Hepatocyte (in vitro differentiated cells): ENCODE results near the gene STMND1. TPM values are rescaled to one million over a fixed set of nuclear protein-coding genes. Genes with fewer than 3 reads are reported as not detected.

Experiments
- DNase-seq: peaks from one replicate; pipeline ENCODE4 v3.0.0-alpha.2; 2016; ENCODE audit warnings: low spot score
- H2AFZ ChIP-seq: fragments of 200-600 bp; sonication (generic); 2 replicates; pipeline ENCODE4 v1.6.0; 2016; ENCODE audit warnings: antibody characterized with exemption, mild to moderate bottlenecking
- H3K27ac ChIP-seq: fragments of 200-600 bp; sonication (generic); 2 replicates; pipeline ENCODE4 v1.5.1; 2016; ENCODE audit warnings: mild to moderate bottlenecking
- H3K27me3 ChIP-seq: fragments of 200-600 bp; sonication (generic); 2 replicates; pipeline ENCODE4 v1.6.1; 2016
- H3K36me3 ChIP-seq: fragments of 200-600 bp; sonication (generic); replicated peaks from 2 replicates; pipeline ENCODE4 v1.5.1; 2016; ENCODE audit warnings: low read depth; ENCODE audit not compliant: insufficient read depth
- H3K4me1 ChIP-seq: fragments of 200-600 bp; sonication (generic); 2 replicates; pipeline ENCODE4 v1.5.1; 2016; ENCODE audit warnings: mild to moderate bottlenecking, moderate library complexity; ENCODE audit not compliant: insufficient read depth
- H3K4me2 ChIP-seq: fragments of 200-600 bp; sonication (generic); 2 replicates; pipeline ENCODE4 v1.6.0; 2016
- H3K4me3 ChIP-seq: fragments of 200-600 bp; sonication (generic); 2 replicates; pipeline ENCODE4 v1.5.1; 2016; ENCODE audit warnings: mild to moderate bottlenecking
- H3K79me2 ChIP-seq: fragments of 200-600 bp; sonication (generic); 2 replicates; pipeline ENCODE4 v1.6.0; 2017; ENCODE audit warnings: mild to moderate bottlenecking
- H3K9me2 ChIP-seq: fragments of 200-600 bp; sonication (generic); replicated peaks from 2 replicates; pipeline ENCODE4 v1.6.0; 2017; ENCODE audit warnings: mild to moderate bottlenecking; ENCODE audit not compliant: insufficient read depth
- H3K9me3 ChIP-seq: fragments of 200-600 bp; sonication (generic); 2 replicates; pipeline ENCODE4 v1.5.1; 2016; ENCODE audit warnings: low read depth, mild to moderate bottlenecking
- H4K20me1 ChIP-seq: fragments of 200-600 bp; sonication (generic); 2 replicates; pipeline ENCODE4 v1.6.0; 2016; ENCODE audit warnings: mild to moderate bottlenecking; ENCODE audit not compliant: insufficient read depth, poor library complexity, severe bottlenecking
- EZH2 ChIP-seq: fragments of 200-600 bp; sonication (generic); IDR thresholded peaks from 2 replicates; pipeline ENCODE4 v1.6.1; 2016; ENCODE audit warnings: antibody characterized with exemption, mild to moderate bottlenecking, borderline replicate concordance
- EZH2phosphoT487 ChIP-seq: fragments of 200-600 bp; sonication (generic); IDR thresholded peaks from one replicate; pipeline ENCODE4 v1.6.1; 2018; ENCODE audit warnings: antibody characterized with exemption, mild to moderate bottlenecking, low read depth, moderate library complexity; ENCODE audit not compliant: unreplicated experiment, severe bottlenecking
- WGBS: methylation state at CpG from one replicate; pipeline ENCODE4 v1.1.6; 2016; ENCODE audit warnings: low lambda C conversion rate; ENCODE audit errors: missing lambda C conversion rate; 5-methylcytosine and 5-hydroxymethylcytosine counted together
- polyA plus RNA-seq: library from polyadenylated mRNA; unstranded; fragments of >200 nt; fragmentation: Nextera tagmentation; extraction: Ambion mirVana; gene quantifications from 2 replicates; pipeline ENCODE4 v1.2.1, GENCODE V29; 2016
- total RNA-seq: library from RNA; depleted of rRNA; stranded (reverse); fragments of >200 nt; gene quantifications from 2 replicates; pipeline ENCODE4 v1.2.3, GENCODE V29; 2014
- TF ChIP-seq, protein P1 (sequence below): fragments of 200-600 bp; sonication (generic); IDR thresholded peaks from 2 replicates; pipeline ENCODE4 v1.5.1; 2016; ENCODE audit warnings: antibody characterized with exemption, mild to moderate bottlenecking; ENCODE audit not compliant: poor library complexity

The STMND1 gene
- total and polyA plus RNA-seq, 2 experiments from 2014 or later = 0.27 TPM; not detected in 1

DNA sequence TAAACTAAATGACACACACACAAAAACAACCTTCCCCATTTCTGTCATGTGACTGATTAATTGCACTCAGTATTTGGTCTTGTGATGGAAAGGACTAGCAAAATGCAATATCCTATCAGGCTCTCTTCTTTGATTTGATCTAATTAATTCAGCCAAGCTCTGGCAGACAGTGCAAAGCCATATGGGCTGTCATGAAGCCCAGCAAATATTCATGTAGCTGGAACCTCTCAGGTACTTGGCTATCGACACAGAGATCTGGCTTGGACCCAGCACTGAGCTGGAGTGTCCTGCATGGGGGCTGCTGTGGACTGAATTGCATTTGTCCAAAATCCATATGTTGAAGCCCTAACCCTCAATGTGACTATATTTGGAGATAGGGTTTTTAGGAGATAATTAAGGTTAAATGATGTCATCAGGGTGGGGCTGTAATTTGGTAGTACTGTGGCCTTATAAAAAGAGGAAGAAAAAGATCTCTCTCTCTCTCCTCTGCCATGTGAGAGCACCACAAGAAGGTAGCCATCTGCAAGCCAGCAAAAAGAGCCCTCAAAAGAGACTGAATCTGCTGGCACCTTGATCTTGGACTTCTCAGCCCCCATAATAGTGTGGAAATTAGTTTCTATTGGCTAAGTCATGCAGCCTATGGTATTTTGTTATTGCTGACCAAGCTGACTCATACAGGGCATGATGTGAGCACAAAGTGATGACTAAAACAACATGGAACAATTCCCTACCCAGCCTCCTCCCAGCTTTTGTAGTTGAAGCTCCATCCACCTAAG lies 77.1 kb downstream of the STMND1 start:
- Histone ChIP-seq H3K4me3 (no peak overlapping the region), H3K79me2 (no peaks in the 10 kb centered on the region), H3K27ac (no peak overlapping the region), H3K4me2 (no peak overlapping the region), H3K9me3 (no peaks in the 10 kb centered on the region), H4K20me1 (no peaks in the 10 kb centered on the region), H3K4me1 (no peaks in the 10 kb centered on the region), H3K9me2 (no peaks in the 10 kb centered on the region), H3K27me3 (no peaks in the 10 kb centered on the region), H2AFZ (no peak overlapping the region), H3K36me3 (no peaks in the 10 kb centered on the region)
- TF ChIP-seq, protein P1, sequence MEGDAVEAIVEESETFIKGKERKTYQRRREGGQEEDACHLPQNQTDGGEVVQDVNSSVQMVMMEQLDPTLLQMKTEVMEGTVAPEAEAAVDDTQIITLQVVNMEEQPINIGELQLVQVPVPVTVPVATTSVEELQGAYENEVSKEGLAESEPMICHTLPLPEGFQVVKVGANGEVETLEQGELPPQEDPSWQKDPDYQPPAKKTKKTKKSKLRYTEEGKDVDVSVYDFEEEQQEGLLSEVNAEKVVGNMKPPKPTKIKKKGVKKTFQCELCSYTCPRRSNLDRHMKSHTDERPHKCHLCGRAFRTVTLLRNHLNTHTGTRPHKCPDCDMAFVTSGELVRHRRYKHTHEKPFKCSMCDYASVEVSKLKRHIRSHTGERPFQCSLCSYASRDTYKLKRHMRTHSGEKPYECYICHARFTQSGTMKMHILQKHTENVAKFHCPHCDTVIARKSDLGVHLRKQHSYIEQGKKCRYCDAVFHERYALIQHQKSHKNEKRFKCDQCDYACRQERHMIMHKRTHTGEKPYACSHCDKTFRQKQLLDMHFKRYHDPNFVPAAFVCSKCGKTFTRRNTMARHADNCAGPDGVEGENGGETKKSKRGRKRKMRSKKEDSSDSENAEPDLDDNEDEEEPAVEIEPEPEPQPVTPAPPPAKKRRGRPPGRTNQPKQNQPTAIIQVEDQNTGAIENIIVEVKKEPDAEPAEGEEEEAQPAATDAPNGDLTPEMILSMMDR = no peak
- no peak for TF ChIP-seq EZH2
- TF ChIP-seq EZH2phosphoT487 = no peak
- 91% methylated on average over 1 of the region's 1 CpG for WGBS
- no peak for DNase-seq

DNA sequence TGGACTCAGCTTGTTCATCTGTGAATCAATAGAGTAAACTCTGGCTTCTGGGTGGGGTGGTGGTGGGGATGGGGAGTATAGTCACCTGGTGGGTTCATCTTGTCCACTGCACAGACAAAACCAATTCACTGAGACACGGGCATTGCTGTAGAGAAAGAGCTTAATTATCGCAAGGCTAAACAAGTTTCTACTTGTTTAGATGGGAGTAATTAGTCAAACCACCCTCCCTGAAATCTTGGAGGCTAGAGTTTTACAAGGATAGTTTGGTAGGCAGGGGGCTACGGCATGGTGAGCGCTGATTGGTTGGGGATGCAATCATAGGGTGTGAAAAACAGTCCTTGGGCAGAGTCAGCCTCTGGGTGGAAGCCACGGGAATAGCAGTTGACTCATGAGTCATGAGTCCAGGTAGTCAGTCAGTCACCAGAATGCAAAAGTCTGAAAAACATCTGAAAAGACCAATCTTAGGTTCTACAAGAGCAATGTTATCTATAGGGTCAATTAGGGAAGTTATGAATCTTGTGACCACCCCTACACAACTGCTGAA lies 77.8 kb downstream of the STMND1 start:
- Histone ChIP-seq H3K27ac (no peak overlapping the region), H3K4me1 (no peaks in the 10 kb centered on the region)

More for the DNA sequence above, 77.8 kb downstream of the STMND1 start:
- Histone ChIP-seq H3K79me2 (no peaks in the 10 kb centered on the region), H3K9me3 (no peaks in the 10 kb centered on the region), H3K4me3 (no peak overlapping the region), H3K36me3 (no peaks in the 10 kb centered on the region), H2AFZ (no peak overlapping the region), H3K4me2 (no peak overlapping the region), H3K9me2 (no peaks in the 10 kb centered on the region), H4K20me1 (no peaks in the 10 kb centered on the region), H3K27me3 (no peaks in the 10 kb centered on the region)
- no peak for DNase-seq
- WGBS = 94% methylated on average over 5 of the region's 5 CpGs
- TF ChIP-seq EZH2phosphoT487 (no peak), EZH2 (no peak)
- TF ChIP-seq, protein P1 = no peak

Other genes starting within 250 kb of the STMND1 start
- 0.97 and 2.3 TPM in 2 replicates for gene RBM24, start 179.3 kb downstream of the STMND1 start, total RNA-seq
- 0.29 and 0.39 TPM in 2 replicates for gene RBM24, start 179.3 kb downstream of the STMND1 start, polyA plus RNA-seq